GM21360 (cell line): Measurements from ENCODE around the gene SOX5.

Experiments used
- ATAC-seq: cut with Tn5 transposase; IDR thresholded peaks from one replicate; pipeline ENCODE4 v1.9.1; 2021; ENCODE audit warnings: mild to moderate bottlenecking, moderate library complexity; ENCODE audit not compliant: unreplicated experiment

Gene SOX5

DNA sequence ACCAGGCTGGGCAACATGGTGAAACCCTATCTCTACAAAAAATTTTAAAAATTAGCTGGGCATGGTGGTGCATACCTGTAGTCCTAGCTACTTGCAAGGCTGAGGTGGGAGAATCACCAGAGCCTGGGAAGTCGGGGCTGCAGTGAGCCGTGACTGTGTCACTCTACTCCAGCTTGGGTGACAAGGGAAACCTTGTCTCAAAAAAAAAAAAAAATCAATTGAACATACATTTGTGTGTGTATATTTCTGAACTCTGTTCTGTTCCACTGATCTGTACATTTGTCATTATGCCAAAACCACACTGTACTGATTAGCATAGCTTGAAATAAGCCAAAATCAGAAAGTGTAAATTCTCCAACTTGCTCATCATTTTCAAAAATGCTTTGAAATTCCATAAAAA lies 254.6 kb downstream of the SOX5 start:
- ATAC-seq: no peak

DNA sequence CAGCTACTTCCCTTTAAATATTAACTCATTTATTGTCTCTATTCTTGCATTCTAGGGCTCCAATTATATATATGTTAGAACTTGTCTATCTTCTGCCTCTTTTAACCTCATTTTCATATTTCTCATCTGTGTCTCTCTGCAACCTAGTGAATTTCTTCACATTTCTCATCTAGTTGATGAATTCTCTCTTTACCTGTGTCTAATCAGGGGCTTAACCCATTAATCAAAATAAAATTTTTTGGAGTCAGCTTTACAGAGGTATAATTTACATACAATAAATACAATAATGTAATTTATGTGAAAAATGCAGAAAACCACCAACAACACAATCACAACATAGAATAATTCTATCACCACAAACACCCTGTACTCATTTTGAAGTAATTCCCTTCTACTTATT lies 255.2 kb downstream of the SOX5 start:
- no peak for ATAC-seq

DNA sequence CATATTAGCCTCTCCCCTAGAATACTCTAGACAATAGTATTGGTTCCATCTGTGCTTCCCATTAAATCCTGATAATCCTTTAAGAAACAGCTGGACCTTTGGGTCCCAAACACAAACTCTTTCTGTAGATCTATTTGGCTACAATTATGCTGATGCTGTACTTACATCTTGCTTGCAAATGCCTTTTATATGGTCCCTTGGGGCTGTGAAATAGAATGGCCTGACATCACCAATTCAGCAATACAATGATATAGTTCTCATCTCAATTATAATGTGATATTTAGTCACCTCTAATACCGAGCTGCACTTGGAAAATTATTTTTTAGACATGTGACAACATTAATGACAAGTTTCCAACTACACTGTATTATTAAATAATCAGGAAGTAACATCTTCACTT lies 261.5 kb downstream of the SOX5 start:
- ATAC-seq: no peak

- no peak for ATAC-seq
Observed at GRCh38 chr12:23686095-23686494, 263.4 kb downstream of the SOX5 start.

DNA sequence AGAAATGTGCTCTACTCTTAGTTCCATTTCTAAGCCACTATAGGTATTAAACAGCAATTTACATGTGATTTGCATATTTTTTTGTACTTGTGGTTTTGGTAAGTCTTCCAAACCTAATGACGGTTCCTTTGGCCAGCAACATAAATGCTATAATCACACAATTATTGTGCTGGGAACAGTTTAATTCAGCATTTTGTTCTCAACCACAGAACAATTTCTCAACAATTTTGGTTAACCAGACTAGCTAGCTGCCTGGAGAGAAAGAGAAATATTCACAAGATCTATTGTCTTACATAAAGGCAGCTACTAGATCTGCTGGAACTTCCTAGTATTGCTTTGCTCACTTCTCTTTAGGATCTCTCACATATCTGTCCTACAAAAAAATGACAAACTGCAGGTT lies 265.3 kb downstream of the SOX5 start:
- no peak for ATAC-seq

DNA sequence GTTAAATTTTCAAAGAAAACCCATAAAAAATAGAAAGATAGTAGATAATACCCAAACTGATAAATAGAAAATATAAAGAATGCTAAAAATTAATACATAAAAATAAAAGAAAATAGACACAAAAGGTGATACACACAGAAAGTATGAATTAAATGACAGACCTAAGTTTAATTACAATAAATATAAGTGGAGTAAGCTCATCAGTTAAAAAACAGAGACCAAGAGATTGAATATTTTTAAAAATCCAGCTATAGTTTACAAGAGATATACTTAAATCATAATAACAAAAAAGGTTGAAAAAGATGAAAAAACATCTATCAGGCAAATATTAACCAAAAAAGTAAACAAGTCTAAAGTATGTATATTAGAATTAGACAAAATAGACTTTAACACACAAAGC lies 268.2 kb downstream of the SOX5 start:
- no peak for ATAC-seq

DNA sequence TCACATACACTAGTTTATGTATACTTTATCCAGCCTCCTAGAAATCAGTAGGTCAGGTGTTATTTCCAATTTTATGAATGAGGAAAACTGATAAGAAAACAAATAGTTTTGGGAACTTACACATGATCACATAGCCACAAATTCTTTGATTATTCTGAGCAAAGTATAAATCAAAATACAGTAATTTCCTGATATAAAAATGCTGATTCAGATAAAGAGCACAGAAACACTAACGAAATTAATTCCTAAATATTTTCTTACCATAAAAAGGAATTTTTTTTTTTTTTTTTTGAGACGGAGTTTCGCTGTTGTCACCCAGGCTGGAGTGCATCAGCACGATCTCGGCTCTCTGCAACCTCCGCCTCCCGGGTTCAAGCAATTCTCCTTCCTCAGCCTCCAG lies 275.4 kb downstream of the SOX5 start:
- ATAC-seq: no peak

DNA sequence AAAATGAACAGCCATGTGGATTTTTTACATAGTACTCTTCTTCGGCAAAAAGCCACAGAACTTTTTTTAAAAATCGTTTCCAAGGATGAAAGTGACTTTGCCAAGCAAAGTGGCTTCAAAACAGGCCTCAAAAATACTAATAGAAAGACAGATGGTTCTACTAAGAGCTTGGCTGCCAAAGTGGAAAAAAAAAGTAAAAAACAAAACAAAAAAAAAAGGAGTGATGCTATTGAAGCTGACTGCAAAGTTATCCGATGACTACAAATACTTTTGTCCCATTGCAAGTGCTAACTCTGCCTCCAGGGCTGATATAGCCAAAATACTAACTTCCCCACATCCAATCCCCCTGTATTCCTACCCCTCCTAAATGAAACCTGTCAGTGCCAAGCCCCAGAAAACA lies 277.6 kb downstream of the SOX5 start:
- no peak for ATAC-seq

- no peak for ATAC-seq
Observed at GRCh38 chr12:23670684-23671083, 278.8 kb downstream of the SOX5 start.

DNA sequence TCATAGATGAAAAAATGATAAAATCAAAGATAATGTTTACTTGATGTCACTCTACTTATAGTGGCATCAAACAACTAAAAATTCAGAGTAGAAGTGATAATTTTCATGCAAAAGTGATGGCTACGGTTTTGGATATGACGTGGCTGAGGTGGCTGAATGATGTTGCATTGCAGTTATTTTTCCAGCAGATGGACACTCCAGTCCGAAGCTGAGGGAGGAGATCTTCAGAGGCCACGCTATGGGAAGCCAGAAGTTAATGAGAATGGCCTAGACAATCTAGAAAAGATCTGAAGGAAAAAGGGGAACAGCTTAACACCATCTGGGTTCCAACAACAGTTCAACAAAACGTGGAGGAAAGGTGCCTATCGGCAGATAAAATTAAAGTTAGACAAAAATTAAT lies 279.8 kb downstream of the SOX5 start:
- ATAC-seq: no peak

- no peak for ATAC-seq
Observed at GRCh38 chr12:23666866-23667265, 282.6 kb downstream of the SOX5 start.

GRCh38 chr12:23662966-23663365 lies 286.5 kb downstream of the SOX5 start:
- ATAC-seq: no peak

GRCh38 chr12:23659131-23659530 lies 290.3 kb downstream of the SOX5 start:
- no peak for ATAC-seq

DNA sequence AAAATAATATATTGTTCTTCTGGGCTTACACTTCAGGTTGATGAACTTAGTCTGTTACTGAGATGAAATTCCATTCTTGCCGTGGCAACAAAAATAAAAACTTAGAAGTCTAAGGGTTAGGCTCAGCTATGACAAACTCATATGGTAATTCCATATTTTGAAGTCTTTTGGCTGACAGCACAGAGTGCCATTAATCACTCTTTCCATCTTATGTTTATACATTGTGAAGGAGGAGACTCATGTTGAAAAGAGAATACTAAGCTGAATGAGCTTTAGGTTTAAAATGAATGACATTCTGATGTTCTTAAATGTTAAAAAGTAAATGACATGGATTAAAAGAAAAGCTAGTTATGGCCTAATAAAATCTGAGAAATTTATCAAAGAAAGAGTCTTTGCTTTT lies 291.9 kb downstream of the SOX5 start:
- no peak for ATAC-seq

GRCh38 chr12:23655884-23656283 lies 293.6 kb downstream of the SOX5 start:
- no peak for ATAC-seq

- no peak for ATAC-seq
Observed at GRCh38 chr12:23655112-23655511, 294.4 kb downstream of the SOX5 start.

GRCh38 chr12:23648546-23648945 lies 300.9 kb downstream of the SOX5 start:
- no peak for ATAC-seq

- no peak for ATAC-seq
Observed at GRCh38 chr12:23640754-23641153, 308.7 kb downstream of the SOX5 start.

GRCh38 chr12:23634344-23634743 lies 315.1 kb downstream of the SOX5 start:
- ATAC-seq: no peak

- no peak for ATAC-seq
Observed at GRCh38 chr12:23631786-23632377, 317.6 kb downstream of the SOX5 start.

DNA sequence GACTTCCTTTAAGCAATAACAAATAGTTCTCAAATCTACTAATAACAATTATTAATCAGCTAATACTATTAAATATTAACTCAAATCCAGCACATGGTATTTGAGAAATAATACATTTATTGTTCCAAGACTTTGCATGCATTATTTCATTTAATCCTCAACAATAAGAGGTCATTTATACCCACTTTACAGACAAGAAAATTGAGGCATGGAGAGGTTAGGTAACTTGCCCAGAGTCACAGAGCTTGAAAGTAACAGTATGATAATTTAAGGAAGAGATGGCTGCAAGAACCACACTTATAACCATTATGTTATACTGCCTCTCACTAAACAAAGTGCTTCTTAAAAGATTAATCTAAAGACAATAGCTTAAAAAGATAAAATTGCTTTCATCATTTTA lies 318.9 kb downstream of the SOX5 start:
- no peak for ATAC-seq

DNA sequence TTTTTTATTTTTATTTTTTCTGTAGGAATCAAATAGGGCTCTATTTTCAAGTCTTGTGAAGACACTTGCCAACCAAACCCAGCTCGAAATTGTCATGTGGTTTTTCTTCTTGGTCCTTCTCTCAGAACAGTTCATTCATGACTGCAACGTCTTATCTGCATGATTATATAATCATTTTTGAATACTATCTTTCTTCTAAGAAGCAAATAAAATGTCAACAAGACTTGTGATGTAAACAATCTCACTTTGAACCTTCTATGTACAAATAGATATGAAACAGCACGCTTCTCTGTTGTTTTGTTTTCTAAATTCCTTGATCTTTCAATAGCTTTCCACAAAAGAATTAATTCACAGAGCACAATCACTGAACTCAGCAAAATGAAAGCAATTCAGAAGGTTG lies 320.7 kb downstream of the SOX5 start:
- ATAC-seq: no peak

- ATAC-seq: no peak
Observed at GRCh38 chr12:23626791-23627190, 322.7 kb downstream of the SOX5 start.

DNA sequence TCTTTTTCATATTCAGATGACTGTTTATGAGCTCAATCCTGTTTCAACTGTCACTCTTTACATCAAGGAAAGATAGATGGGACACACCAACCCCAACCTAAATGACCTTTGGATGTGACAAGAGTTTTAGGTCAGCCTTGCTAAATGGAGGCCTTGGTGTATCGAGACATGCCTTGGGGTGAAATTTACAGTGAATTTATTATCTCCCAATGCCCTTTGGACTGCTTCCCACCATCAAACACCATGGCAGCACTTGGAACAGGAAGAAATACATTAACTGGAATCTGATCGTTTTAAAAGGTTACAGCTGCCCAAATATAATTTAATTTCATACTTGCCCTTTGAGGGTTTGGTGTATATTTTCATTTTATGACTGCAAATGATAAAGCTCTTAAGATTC lies 327.6 kb downstream of the SOX5 start:
- no peak for ATAC-seq
